Measurements from ENCODE around the gene ZBTB20.

- no peak for TF ChIP-seq CTCF (conservative IDR thresholded peaks at IDR 0.05; ENCODE audit: low read depth, low read length)
- no peak for TF ChIP-seq EZH2 (IDR thresholded peaks at IDR 0.05; ENCODE audit: low read length, unreplicated experiment)
- TF ChIP-seq EZH2phosphoT487 (IDR thresholded peaks at IDR 0.05; ENCODE audit: borderline replicate concordance, low read length): no peak
These were observed 709.2 kb downstream of the ZBTB20 start for GRCh38 chr3:114437897-114438296.

Measured in PC-3 (cell line).